ENCODE data around the gene PICALM. TPM values are rescaled to one million over a fixed set of nuclear protein-coding genes. Genes with fewer than 3 reads are reported as not detected.

Gene PICALM
- total RNA-seq, 1 donor from 2014 or later, result 117 TPM

DNA sequence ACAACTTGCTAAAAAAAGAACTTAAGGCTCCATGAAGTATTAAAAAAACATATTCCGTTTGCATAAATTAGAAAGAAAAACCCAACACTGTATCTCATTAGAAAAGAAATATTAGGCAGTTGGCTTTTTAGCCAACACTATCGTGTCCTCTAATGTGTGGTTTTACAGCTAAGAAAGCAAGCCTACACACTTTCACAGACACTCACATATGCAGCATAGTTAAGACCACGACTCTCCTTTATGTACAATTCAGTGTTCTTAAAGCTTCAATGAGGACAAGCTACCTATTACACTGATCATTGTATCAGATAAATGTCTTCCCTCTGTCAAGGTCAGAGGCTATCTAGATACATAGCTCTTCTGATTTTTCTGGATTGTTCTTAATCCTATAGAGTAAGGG lies 80.1 kb downstream of the PICALM start:
- Mint-ChIP-seq H3K9me3 (ENCODE audit: unreplicated experiment) (no peaks in the 10 kb centered on the region), H3K4me3 (ENCODE audit: unreplicated experiment) (no peak overlapping the region), H3K36me3 (ENCODE audit: unreplicated experiment) (no peaks in the 10 kb centered on the region), H3K27me3 (ENCODE audit: unreplicated experiment) (no peaks in the 10 kb centered on the region), H3K27ac (ENCODE audit: unreplicated experiment) (no peak overlapping the region), H3K4me1 (ENCODE audit: low read depth, unreplicated experiment) (no peaks in the 10 kb centered on the region)
- TF ChIP-seq, protein P1, sequence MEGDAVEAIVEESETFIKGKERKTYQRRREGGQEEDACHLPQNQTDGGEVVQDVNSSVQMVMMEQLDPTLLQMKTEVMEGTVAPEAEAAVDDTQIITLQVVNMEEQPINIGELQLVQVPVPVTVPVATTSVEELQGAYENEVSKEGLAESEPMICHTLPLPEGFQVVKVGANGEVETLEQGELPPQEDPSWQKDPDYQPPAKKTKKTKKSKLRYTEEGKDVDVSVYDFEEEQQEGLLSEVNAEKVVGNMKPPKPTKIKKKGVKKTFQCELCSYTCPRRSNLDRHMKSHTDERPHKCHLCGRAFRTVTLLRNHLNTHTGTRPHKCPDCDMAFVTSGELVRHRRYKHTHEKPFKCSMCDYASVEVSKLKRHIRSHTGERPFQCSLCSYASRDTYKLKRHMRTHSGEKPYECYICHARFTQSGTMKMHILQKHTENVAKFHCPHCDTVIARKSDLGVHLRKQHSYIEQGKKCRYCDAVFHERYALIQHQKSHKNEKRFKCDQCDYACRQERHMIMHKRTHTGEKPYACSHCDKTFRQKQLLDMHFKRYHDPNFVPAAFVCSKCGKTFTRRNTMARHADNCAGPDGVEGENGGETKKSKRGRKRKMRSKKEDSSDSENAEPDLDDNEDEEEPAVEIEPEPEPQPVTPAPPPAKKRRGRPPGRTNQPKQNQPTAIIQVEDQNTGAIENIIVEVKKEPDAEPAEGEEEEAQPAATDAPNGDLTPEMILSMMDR (IDR thresholded peaks at IDR 0.05; ENCODE audit: partially characterized antibody, unreplicated experiment), result no peak
- DNase-seq, result no peak

GRCh38 chr11:85977751-85978160 lies 91.1 kb downstream of the PICALM start:
- DNase-seq, result no peak
- Mint-ChIP-seq H3K27ac (ENCODE audit: unreplicated experiment) (peak overlapping the region; percentile 84), H3K4me1 (ENCODE audit: low read depth, unreplicated experiment) (peaks cover 6% of the 10 kb centered on the region), H3K27me3 (ENCODE audit: unreplicated experiment) (no peaks in the 10 kb centered on the region), H3K36me3 (ENCODE audit: unreplicated experiment) (no peaks in the 10 kb centered on the region), H3K9me3 (ENCODE audit: unreplicated experiment) (no peaks in the 10 kb centered on the region), H3K4me3 (ENCODE audit: unreplicated experiment) (no peak overlapping the region)
- TF ChIP-seq, protein P1 (IDR thresholded peaks at IDR 0.05; ENCODE audit: partially characterized antibody, unreplicated experiment), result no peak

DNA sequence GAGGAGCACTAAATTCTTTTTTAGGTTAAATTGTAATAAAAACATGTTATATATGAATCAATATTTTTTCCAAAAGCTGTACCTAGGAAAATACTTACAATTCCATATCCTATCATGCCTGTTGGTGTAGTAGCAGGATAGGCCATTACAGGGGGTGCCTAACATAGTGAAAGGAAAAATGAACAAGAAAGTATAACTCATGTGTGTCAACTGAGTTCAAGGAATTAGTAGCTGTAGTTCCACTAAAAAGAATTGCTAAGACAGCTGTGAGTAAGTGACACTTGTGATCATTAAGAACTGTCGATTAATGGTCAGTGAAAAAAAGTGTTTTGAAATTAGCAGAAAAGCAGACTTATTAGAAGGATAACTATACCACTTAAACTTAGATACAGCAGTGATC lies 92.4 kb downstream of the PICALM start:
- no peaks in the 10 kb centered on the region for H3K9me3 Mint-ChIP-seq (ENCODE audit: unreplicated experiment)
- DNase-seq, result no peak
- H3K36me3 Mint-ChIP-seq (ENCODE audit: unreplicated experiment), result no peaks in the 10 kb centered on the region
- H3K4me1 Mint-ChIP-seq (ENCODE audit: low read depth, unreplicated experiment), result peaks cover 6% of the 10 kb centered on the region
- H3K27ac Mint-ChIP-seq (ENCODE audit: unreplicated experiment), result no peak overlapping the region
- TF ChIP-seq, protein P1 (IDR thresholded peaks at IDR 0.05; ENCODE audit: partially characterized antibody, unreplicated experiment), result no peak
- no peak overlapping the region for H3K4me3 Mint-ChIP-seq (ENCODE audit: unreplicated experiment)
- no peaks in the 10 kb centered on the region for H3K27me3 Mint-ChIP-seq (ENCODE audit: unreplicated experiment)

GRCh38 chr11:85974122-85974521 lies 94.8 kb downstream of the PICALM start:
- Mint-ChIP-seq H3K36me3 (ENCODE audit: unreplicated experiment) (no peaks in the 10 kb centered on the region), H3K4me3 (ENCODE audit: unreplicated experiment) (no peak overlapping the region), H3K9me3 (ENCODE audit: unreplicated experiment) (no peaks in the 10 kb centered on the region), H3K4me1 (ENCODE audit: low read depth, unreplicated experiment) (peaks cover 6% of the 10 kb centered on the region), H3K27me3 (ENCODE audit: unreplicated experiment) (no peaks in the 10 kb centered on the region), H3K27ac (ENCODE audit: unreplicated experiment) (no peak overlapping the region)
- TF ChIP-seq, protein P1 (IDR thresholded peaks at IDR 0.05; ENCODE audit: partially characterized antibody, unreplicated experiment), result no peak
- no peak for DNase-seq

DNA sequence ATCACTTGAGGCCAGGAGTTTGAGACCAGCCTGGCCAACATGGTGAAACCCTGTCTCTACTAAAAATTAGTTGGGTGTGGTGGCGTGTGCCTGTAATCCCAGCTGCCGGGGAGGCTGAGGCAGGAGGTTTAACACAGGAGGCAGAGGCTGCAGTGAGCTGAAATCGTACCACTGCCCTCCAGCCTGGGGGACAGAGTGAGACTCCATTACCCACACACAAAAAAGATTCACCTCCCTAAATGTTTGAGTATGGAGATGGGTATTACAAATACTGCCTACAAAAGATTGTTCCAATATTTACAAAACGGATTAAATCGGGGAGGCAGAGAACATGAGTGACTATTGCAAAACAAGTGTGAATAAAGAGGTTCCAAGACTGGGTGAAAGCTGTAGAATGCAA lies 98.3 kb downstream of the PICALM start:
- Mint-ChIP-seq H3K4me3 (ENCODE audit: unreplicated experiment) (no peak overlapping the region), H3K36me3 (ENCODE audit: unreplicated experiment) (no peaks in the 10 kb centered on the region), H3K4me1 (ENCODE audit: low read depth, unreplicated experiment) (no peaks in the 10 kb centered on the region), H3K27ac (ENCODE audit: unreplicated experiment) (no peak overlapping the region), H3K27me3 (ENCODE audit: unreplicated experiment) (no peaks in the 10 kb centered on the region), H3K9me3 (ENCODE audit: unreplicated experiment) (no peaks in the 10 kb centered on the region)
- TF ChIP-seq, protein P1 (IDR thresholded peaks at IDR 0.05; ENCODE audit: partially characterized antibody, unreplicated experiment), result no peak
- no peak for DNase-seq

All from glutamatergic neuron (in vitro differentiated cells).